H1 (cell line): Measurements from ENCODE around the gene DVL1. TPM values are rescaled to one million over a fixed set of nuclear protein-coding genes. Genes with fewer than 3 reads are reported as not detected.
A peak's percentile ranks its signal among the peaks of the same experiment; 100 is the strongest.

Experiments
- CTCF ChIA-PET: fragments of 300-600 bp; sonication (Branson Sonifier 250); formaldehyde crosslinking; loops from one replicate; lab custom pipeline; 2021; ENCODE audit not compliant: partially characterized antibody; lab: Charles Lee
- POLR2A ChIA-PET: fragments of 300-600 bp; sonication (Branson Sonifier 250); formaldehyde crosslinking; loops from one replicate; lab custom pipeline; 2021; ENCODE audit warnings: inconsistent platforms; ENCODE audit not compliant: partially characterized antibody; lab: Charles Lee
- DNase-seq, 2 experiments: peaks; one replicate each; pipeline versions ENCODE4 v3.0.0 to v3.0.0-alpha.2; 2010 to 2022; ENCODE audit warnings: low spot score in 2 of 2, low read depth in 1 of 2, mixed read lengths in 1 of 2
- FAIRE-seq: peaks from 2 replicates; lab custom pipeline; 2011; peaks lifted over from hg19 to GRCh38; lab: Jason Lieb, UNC
- H2AFZ ChIP-seq: 2 replicates; pipeline ENCODE4 v1.8.1; 2012; ENCODE audit warnings: low read length, inconsistent platforms
- H2AK5ac ChIP-seq: 2 replicates; pipeline ENCODE4 v1.6.1; 2013; ENCODE audit warnings: low read depth, low read length
- H2BK120ac ChIP-seq: replicated peaks from 2 replicates; pipeline ENCODE3; 2013; ENCODE audit warnings: low read depth, low read length, inconsistent platforms
- H2BK12ac ChIP-seq: 2 replicates; pipeline ENCODE4 v1.6.1; 2013; ENCODE audit warnings: low read depth, low read length
- H2BK15ac ChIP-seq: 2 replicates; pipeline ENCODE4 v1.6.1; 2013; ENCODE audit warnings: low read length
- H2BK20ac ChIP-seq: 2 replicates; pipeline ENCODE4 v1.6.1; 2013; ENCODE audit warnings: low read length
- H2BK5ac ChIP-seq: 2 replicates; pipeline ENCODE4 v1.6.1; 2013; ENCODE audit warnings: low read depth, low read length
- H3K14ac ChIP-seq: 2 replicates; pipeline ENCODE4 v1.6.1; 2013; ENCODE audit warnings: inconsistent platforms; ENCODE audit not compliant: insufficient read length
- H3K18ac ChIP-seq: 2 replicates; pipeline ENCODE4 v1.6.1; 2013; ENCODE audit warnings: low read length; ENCODE audit errors: extremely low read depth
- H3K23ac ChIP-seq: 2 replicates; pipeline ENCODE4 v1.6.1; 2013; ENCODE audit warnings: inconsistent platforms; ENCODE audit not compliant: insufficient read length
- H3K23me2 ChIP-seq: 2 replicates; pipeline ENCODE4 v1.6.1; 2013; ENCODE audit warnings: low read depth, low read length
- H3K27ac ChIP-seq: 2 replicates; pipeline ENCODE4 v1.6.1; 2011; ENCODE audit warnings: low read depth, low read length, inconsistent platforms
- H3K27me3 ChIP-seq, 4 experiments: replicated peaks in 1 of 4; 1 replicate in 1 of 4; 2 replicates in 3 of 4; pipeline versions ENCODE4 v1.6.1 to v1.8.1; 2011 to 2013; ENCODE audit warnings: low read length in 3 of 4, mild to moderate bottlenecking in 3 of 4, inconsistent platforms in 2 of 4, mixed read lengths in 2 of 4, moderate library complexity in 1 of 4; ENCODE audit not compliant: control insufficient read depth in 3 of 4, insufficient read depth in 3 of 4; ENCODE audit errors: extremely low read depth in 1 of 4
- H3K36me3 ChIP-seq, 4 experiments: 2 replicates each; pipeline versions ENCODE4 v1.6.1 to v1.8.1; 2011 to 2013; ENCODE audit warnings: mild to moderate bottlenecking in 4 of 4, low read length in 3 of 4, moderate library complexity in 2 of 4, control low read depth in 1 of 4, inconsistent platforms in 1 of 4; ENCODE audit not compliant: insufficient read depth in 4 of 4, control insufficient read depth in 2 of 4
- H3K4ac ChIP-seq: replicated peaks from 2 replicates; pipeline ENCODE3; 2013; ENCODE audit warnings: low read length, low read depth, mixed read lengths, inconsistent platforms; ENCODE audit not compliant: insufficient read length
- H3K4me1 ChIP-seq, 4 experiments: replicated peaks in 1 of 4; 1 replicate in 1 of 4; 2 replicates in 3 of 4; pipeline versions ENCODE4 v1.6.1 to v1.8.1; 2011 to 2013; ENCODE audit warnings: low read length in 3 of 4, inconsistent platforms in 2 of 4, mixed read lengths in 1 of 4; ENCODE audit not compliant: insufficient read depth in 4 of 4, control insufficient read depth in 3 of 4
- H3K4me2 ChIP-seq, 2 experiments: 2 replicates each; pipeline versions ENCODE4 v1.6.1 to v1.8.1; 2011 to 2013; ENCODE audit warnings: low read depth in 2 of 2, low read length in 2 of 2, control low read depth in 1 of 2, inconsistent platforms in 1 of 2, mild to moderate bottlenecking in 1 of 2; ENCODE audit not compliant: insufficient read depth in 1 of 2
- H3K4me3 ChIP-seq, 4 experiments: fragments of 200-600, 300-600 bp in 1 of 4; sonication (generic), shearing (Covaris generic), sonication (Bioruptor Twin) in 1 of 4; 2 replicates each; pipeline versions ENCODE4 v1.5.1 to v1.8.1; 2011 to 2016; ENCODE audit warnings: low read length in 4 of 4, low read depth in 3 of 4, control low read depth in 2 of 4, inconsistent platforms in 2 of 4, mild to moderate bottlenecking in 2 of 4, mixed read lengths in 1 of 4, moderate library complexity in 1 of 4; ENCODE audit not compliant: insufficient read depth in 2 of 4; ENCODE audit errors: extremely low read depth in 1 of 4
- H3K56ac ChIP-seq: replicated peaks from 2 replicates; pipeline ENCODE3; 2013; ENCODE audit warnings: low read depth, mild to moderate bottlenecking, mixed read lengths, low read length, inconsistent platforms; ENCODE audit not compliant: insufficient read length
- H3K79me1 ChIP-seq: 2 replicates; pipeline ENCODE4 v1.6.1; 2013; ENCODE audit warnings: low read depth, low read length, control low read depth
- H3K79me2 ChIP-seq, 2 experiments: 2 replicates each; pipeline versions ENCODE4 v1.6.1 to v1.8.1; 2012 to 2013; ENCODE audit warnings: low read length in 2 of 2, mild to moderate bottlenecking in 2 of 2, inconsistent platforms in 1 of 2; ENCODE audit not compliant: insufficient read depth in 2 of 2, control insufficient read depth in 1 of 2
- H3K9ac ChIP-seq, 4 experiments: replicated peaks in 1 of 4; 1 replicate in 1 of 4; 2 replicates in 3 of 4; pipeline versions ENCODE4 v1.6.1 to v1.8.1; 2011 to 2013; ENCODE audit warnings: low read depth in 3 of 4, low read length in 3 of 4, control low read depth in 2 of 4, mild to moderate bottlenecking in 2 of 4, moderate library complexity in 2 of 4, inconsistent platforms in 1 of 4; ENCODE audit errors: extremely low read depth in 1 of 4
- H3K9me3 ChIP-seq, 2 experiments: 2 replicates each; pipeline versions ENCODE4 v1.6.1 to v1.8.1; 2012 to 2013; ENCODE audit warnings: mild to moderate bottlenecking in 2 of 2, moderate library complexity in 2 of 2, control low read depth in 1 of 2, inconsistent platforms in 1 of 2, low read depth in 1 of 2, low read length in 1 of 2, mixed read lengths in 1 of 2; ENCODE audit not compliant: insufficient read depth in 2 of 2
- H4K20me1 ChIP-seq, 2 experiments: replicated peaks in 1 of 2; 2 replicates each; pipeline versions ENCODE3 to v1.8.1; 2011 to 2013; ENCODE audit warnings: inconsistent platforms in 2 of 2, low read length in 2 of 2, mild to moderate bottlenecking in 1 of 2; ENCODE audit not compliant: insufficient read depth in 2 of 2, control insufficient read depth in 1 of 2
- H4K5ac ChIP-seq: 2 replicates; pipeline ENCODE4 v1.6.1; 2013; ENCODE audit warnings: low read length, low read depth, mixed read lengths, inconsistent platforms; ENCODE audit not compliant: insufficient read length
- H4K8ac ChIP-seq: 2 replicates; pipeline ENCODE4 v1.8.0; 2013; ENCODE audit warnings: mild to moderate bottlenecking, moderate library complexity, low read length, inconsistent platforms; ENCODE audit not compliant: insufficient read depth; ENCODE audit errors: extremely low read depth
- H4K91ac ChIP-seq: replicated peaks from 2 replicates; pipeline ENCODE3; 2013; ENCODE audit warnings: low read length, mixed read lengths, inconsistent platforms; ENCODE audit not compliant: insufficient read length
- ATF3 ChIP-seq: IDR thresholded peaks from 2 replicates; pipeline ENCODE4 v1.6.1; 2011; ENCODE audit warnings: low read depth, mild to moderate bottlenecking, low read length; ENCODE audit not compliant: insufficient read depth
- E2F6 ChIP-seq: IDR thresholded peaks from 2 replicates; pipeline ENCODE4 v1.6.1; 2012; ENCODE audit warnings: inconsistent platforms
- HDAC2 ChIP-seq, 2 experiments: fragments of 300-600 bp in 1 of 2; sonication (generic) in 1 of 2; IDR thresholded peaks; 2 replicates each; pipeline ENCODE4 v1.6.1; 2011 to 2012; ENCODE audit warnings: low read depth in 2 of 2, low read length in 2 of 2, mild to moderate bottlenecking in 2 of 2, moderate library complexity in 2 of 2, borderline replicate concordance in 1 of 2, inconsistent platforms in 1 of 2
- whole genome bisulfite sequencing, 2 experiments: shearing (Covaris generic) in 1 of 2; methylation state at CpG; one replicate each; pipeline versions ENCODE4 v1.1.6 to v1.1.7; 2013 to 2015; ENCODE audit warnings: low lambda C conversion rate in 2 of 2, mixed read lengths in 2 of 2, inconsistent platforms in 1 of 2, low coverage in 1 of 2, missing lambda C conversion rate in 1 of 2; ENCODE audit not compliant: insufficient replicate concordance in 2 of 2, insufficient coverage in 1 of 2, insufficient read length in 1 of 2; ENCODE audit errors: extremely low coverage in 1 of 2, missing lambda C conversion rate in 1 of 2; 5-methylcytosine and 5-hydroxymethylcytosine counted together
- polyA plus RNA-seq, 7 experiments: library from polyadenylated mRNA; depleted of rRNA in 3 of 7; stranded (reverse) in 5 of 7; unstranded in 2 of 7; fragments of >200 nt in 5 of 7; fragments of 200-250 nt in 2 of 7; gene quantifications; 1 replicate in 5 of 7; 2 replicates in 1 of 7; 4 replicates in 1 of 7; pipeline versions ENCODE4 v1.2.1 to v1.2.3, GENCODE V29; 2011 to 2013; ENCODE audit warnings: missing spikeins in 2 of 7, mixed read lengths in 2 of 7
- total RNA-seq: library from RNA; stranded (reverse); fragmentation: NEBNext Ultra II Directional; extraction: Animal tissue kit (Norgen Biotek cat#: 25700); gene quantifications from 2 replicates; pipeline ENCODE4 v1.2.1, GENCODE V29; 2021

Gene DVL1
- total and polyA plus RNA-seq, 2 of the 8 experiments (the other 6 are each of a cell fraction or from before 2014, with no cell fraction given), result 39.4 to 58.9 TPM

GRCh38 chr1:1376551-1377226 is 27.5 kb upstream of the DVL1 start:
- no peaks in the 10 kb centered on the region for H3K9me3 ChIP-seq
- no peak overlapping the region; the same call in 1 of the 2 replicates for H4K8ac ChIP-seq
- no peak for DNase-seq
- no peak overlapping the region for H2BK15ac ChIP-seq
- H3K18ac ChIP-seq, result no peak overlapping the region
- H3K36me3 ChIP-seq, result peaks cover 0 to 4% (median 0%) of the 10 kb centered on the region in 4 experiments; a peak in 1 of 8 replicates
- no peak overlapping the region for H3K4ac ChIP-seq
- peak overlapping the region in 1 of 2 experiments; percentile 59; a peak in 1 of 4 replicates for H3K4me2 ChIP-seq
- peaks cover 7% of the 10 kb centered on the region; the same call in 1 of the 2 replicates for H3K23me2 ChIP-seq
- no peak overlapping the region for H2AK5ac ChIP-seq
- peaks cover 4% of the 10 kb centered on the region; the same call in 1 of the 2 replicates for H3K79me1 ChIP-seq
- no peak overlapping the region for H3K56ac ChIP-seq
- POLR2A ChIA-PET, result interaction anchor here (1.5 to 33.4 kb wide), 4 partner anchors 18 to 34 kb away, joined by 3 to 719 read pairs (median 48); partner anchors contain the start of genes CCNL2, MRPL20 and MXRA8
- no peak overlapping the region for H3K27ac ChIP-seq
- H4K5ac ChIP-seq, result no peak overlapping the region
- 92% methylated on average over 10 of the region's 10 CpGs; no CpG with 5 or more reads in 1 of the 2 experiments for WGBS, 2 experiments
- TF ChIP-seq E2F6 (no peak), HDAC2 (IDR thresholded peaks at IDR 0.05; ENCODE audit: borderline replicate concordance in 1 of 2, low read depth in 2 of 2, low read length in 2 of 2) (no peak), ATF3 (no peak)
- H4K20me1 ChIP-seq, result peaks cover 0 to 9% of the 10 kb centered on the region in 2 experiments
- peaks cover 5 to 17% of the 10 kb centered on the region in 2 experiments; a peak in 3 of 4 replicates for H3K79me2 ChIP-seq
- no peak for FAIRE-seq
- no peaks in the 10 kb centered on the region for H3K27me3 ChIP-seq
- H3K14ac ChIP-seq, result no peak overlapping the region
- no peak overlapping the region for H3K9ac ChIP-seq
- H3K23ac ChIP-seq, result no peak overlapping the region
- CTCF ChIA-PET, result interaction anchor here (0.7 to 4.6 kb wide), 6 partner anchors 21 to 128 kb away, joined by 3 to 17 read pairs (median 3); no protein-coding TSS in a partner anchor
- no peak overlapping the region for H2BK20ac ChIP-seq
- no peak overlapping the region; a peak in 1 of 8 replicates for H3K4me3 ChIP-seq
- H3K4me1 ChIP-seq, result peaks cover 0 to 9% (median 7%) of the 10 kb centered on the region in 4 experiments; a peak in 5 of 7 replicates
- no peak overlapping the region for H2AFZ ChIP-seq
- no peak overlapping the region for H2BK12ac ChIP-seq
- no peak overlapping the region for H4K91ac ChIP-seq
- H2BK120ac ChIP-seq, result no peak overlapping the region
- no peak overlapping the region for H2BK5ac ChIP-seq
